ENCODE results near the gene SLC8A1. TPM values are rescaled to one million over a fixed set of nuclear protein-coding genes. Genes with fewer than 3 reads are reported as not detected.

SLC8A1 gene
- total RNA-seq, 1 experiment from 2014 or later, result not detected

DNA sequence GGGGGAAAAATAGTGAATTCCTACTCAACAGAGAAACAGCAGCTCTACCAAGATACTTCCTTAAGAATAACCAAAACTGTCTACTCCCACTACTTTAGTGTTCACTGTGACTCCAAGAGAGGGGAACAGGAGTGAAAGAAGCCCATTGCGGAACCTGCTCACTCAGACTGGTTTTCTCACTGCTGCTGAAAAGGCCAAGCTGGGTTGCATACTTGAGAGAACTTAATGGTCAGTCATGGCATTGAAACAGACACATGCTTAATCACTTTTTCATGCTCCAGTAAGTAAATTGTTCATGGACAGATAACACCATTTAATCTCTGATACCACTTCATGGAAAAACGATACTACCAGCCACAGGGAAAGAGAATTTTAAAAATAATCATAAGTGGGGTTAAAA lies 35.7 kb upstream of the SLC8A1 start:
- H3K4me3 ChIP-seq (ENCODE audit: low read depth, low read length, poor library complexity, severe bottlenecking), result no peak overlapping the region
- no peak for DNase-seq (ENCODE audit: low spot score)
- POLR2A ChIA-PET (ENCODE audit: low non-redundant PET), result no interaction called here
- no peaks in the 10 kb centered on the region for H3K36me3 ChIP-seq (ENCODE audit: insufficient read depth, low read length, poor library complexity, severe bottlenecking)
- H3K9me3 ChIP-seq (ENCODE audit: low read depth, low read length, poor library complexity, severe bottlenecking), result no peaks in the 10 kb centered on the region
- TF ChIP-seq EZH2 (IDR thresholded peaks at IDR 0.05; ENCODE audit: borderline replicate concordance, low read depth, low read length, poor library complexity, severe bottlenecking), result no peak
- TF ChIP-seq, protein P1, sequence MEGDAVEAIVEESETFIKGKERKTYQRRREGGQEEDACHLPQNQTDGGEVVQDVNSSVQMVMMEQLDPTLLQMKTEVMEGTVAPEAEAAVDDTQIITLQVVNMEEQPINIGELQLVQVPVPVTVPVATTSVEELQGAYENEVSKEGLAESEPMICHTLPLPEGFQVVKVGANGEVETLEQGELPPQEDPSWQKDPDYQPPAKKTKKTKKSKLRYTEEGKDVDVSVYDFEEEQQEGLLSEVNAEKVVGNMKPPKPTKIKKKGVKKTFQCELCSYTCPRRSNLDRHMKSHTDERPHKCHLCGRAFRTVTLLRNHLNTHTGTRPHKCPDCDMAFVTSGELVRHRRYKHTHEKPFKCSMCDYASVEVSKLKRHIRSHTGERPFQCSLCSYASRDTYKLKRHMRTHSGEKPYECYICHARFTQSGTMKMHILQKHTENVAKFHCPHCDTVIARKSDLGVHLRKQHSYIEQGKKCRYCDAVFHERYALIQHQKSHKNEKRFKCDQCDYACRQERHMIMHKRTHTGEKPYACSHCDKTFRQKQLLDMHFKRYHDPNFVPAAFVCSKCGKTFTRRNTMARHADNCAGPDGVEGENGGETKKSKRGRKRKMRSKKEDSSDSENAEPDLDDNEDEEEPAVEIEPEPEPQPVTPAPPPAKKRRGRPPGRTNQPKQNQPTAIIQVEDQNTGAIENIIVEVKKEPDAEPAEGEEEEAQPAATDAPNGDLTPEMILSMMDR (conservative IDR thresholded peaks at IDR 0.05; ENCODE audit: low read depth, low read length), result no peak
- no peak overlapping the region for H3K27ac ChIP-seq (ENCODE audit: low read depth, low read length, poor library complexity, severe bottlenecking)
- H3K27me3 ChIP-seq (replicated peaks; ENCODE audit: insufficient read depth, low read depth, low read length, poor library complexity), result peaks cover 8% of the 10 kb centered on the region
- no peaks in the 10 kb centered on the region for H3K4me1 ChIP-seq (ENCODE audit: insufficient read depth, low read length, poor library complexity, severe bottlenecking)
- BruUV-seq (replicated peaks), result no TSS peak
- intact Hi-C loops (cut with micrococcal nuclease; ENCODE audit: unreplicated experiment), result no loop called here
- CTCF ChIA-PET, result interaction anchor here (0.6 to 0.7 kb wide), 4 partner anchors 67 to 465 kb away, joined by 3 to 4 read pairs (median 3); no protein-coding TSS in a partner anchor

- no peaks in the 10 kb centered on the region for H3K4me1 ChIP-seq (ENCODE audit: insufficient read depth, low read length, poor library complexity, severe bottlenecking)
- ChIA-PET POLR2A (ENCODE audit: low non-redundant PET) (no interaction called here), CTCF (no interaction called here)
- peaks cover 8% of the 10 kb centered on the region for H3K27me3 ChIP-seq (replicated peaks; ENCODE audit: insufficient read depth, low read depth, low read length, poor library complexity)
- no peaks in the 10 kb centered on the region for H3K9me3 ChIP-seq (ENCODE audit: low read depth, low read length, poor library complexity, severe bottlenecking)
- no TSS peak for BruUV-seq (replicated peaks)
- no peak overlapping the region for H3K27ac ChIP-seq (ENCODE audit: low read depth, low read length, poor library complexity, severe bottlenecking)
- no peak for TF ChIP-seq EZH2 (IDR thresholded peaks at IDR 0.05; ENCODE audit: borderline replicate concordance, low read depth, low read length, poor library complexity, severe bottlenecking)
- TF ChIP-seq, protein P1 (conservative IDR thresholded peaks at IDR 0.05; ENCODE audit: low read depth, low read length), result no peak
- intact Hi-C loops (cut with micrococcal nuclease; ENCODE audit: unreplicated experiment), result no loop called here
- H3K36me3 ChIP-seq (ENCODE audit: insufficient read depth, low read length, poor library complexity, severe bottlenecking), result no peaks in the 10 kb centered on the region
- H3K4me3 ChIP-seq (ENCODE audit: low read depth, low read length, poor library complexity, severe bottlenecking), result no peak overlapping the region
- DNase-seq (ENCODE audit: low spot score), result no peak
These were observed 34.0 kb upstream of the SLC8A1 start for GRCh38 chr2:40485854-40486253.

- Histone ChIP-seq H3K9me3 (ENCODE audit: low read depth, low read length, poor library complexity, severe bottlenecking) (no peaks in the 10 kb centered on the region), H3K4me1 (ENCODE audit: insufficient read depth, low read length, poor library complexity, severe bottlenecking) (no peaks in the 10 kb centered on the region), H3K27me3 (replicated peaks; ENCODE audit: insufficient read depth, low read depth, low read length, poor library complexity) (peaks cover 8% of the 10 kb centered on the region), H3K27ac (ENCODE audit: low read depth, low read length, poor library complexity, severe bottlenecking) (no peak overlapping the region), H3K36me3 (ENCODE audit: insufficient read depth, low read length, poor library complexity, severe bottlenecking) (no peaks in the 10 kb centered on the region), H3K4me3 (ENCODE audit: low read depth, low read length, poor library complexity, severe bottlenecking) (no peak overlapping the region)
- TF ChIP-seq, protein P1 (conservative IDR thresholded peaks at IDR 0.05; ENCODE audit: low read depth, low read length), result no peak
- no peak for TF ChIP-seq EZH2 (IDR thresholded peaks at IDR 0.05; ENCODE audit: borderline replicate concordance, low read depth, low read length, poor library complexity, severe bottlenecking)
- DNase-seq (ENCODE audit: low spot score), result no peak
- ChIA-PET POLR2A (ENCODE audit: low non-redundant PET) (no interaction called here), CTCF (no interaction called here)
- BruUV-seq (replicated peaks), result no TSS peak
- intact Hi-C loops (cut with micrococcal nuclease; ENCODE audit: unreplicated experiment), result no loop called here
These were observed 33.4 kb upstream of the SLC8A1 start for GRCh38 chr2:40485318-40485717.
